GM21367 (cell line): Measurements from ENCODE around the gene IGF2BP1.

Source experiments
- ATAC-seq: cut with Tn5 transposase; IDR thresholded peaks from one replicate; pipeline ENCODE4 v1.9.1; 2021; ENCODE audit not compliant: unreplicated experiment

IGF2BP1 gene

DNA sequence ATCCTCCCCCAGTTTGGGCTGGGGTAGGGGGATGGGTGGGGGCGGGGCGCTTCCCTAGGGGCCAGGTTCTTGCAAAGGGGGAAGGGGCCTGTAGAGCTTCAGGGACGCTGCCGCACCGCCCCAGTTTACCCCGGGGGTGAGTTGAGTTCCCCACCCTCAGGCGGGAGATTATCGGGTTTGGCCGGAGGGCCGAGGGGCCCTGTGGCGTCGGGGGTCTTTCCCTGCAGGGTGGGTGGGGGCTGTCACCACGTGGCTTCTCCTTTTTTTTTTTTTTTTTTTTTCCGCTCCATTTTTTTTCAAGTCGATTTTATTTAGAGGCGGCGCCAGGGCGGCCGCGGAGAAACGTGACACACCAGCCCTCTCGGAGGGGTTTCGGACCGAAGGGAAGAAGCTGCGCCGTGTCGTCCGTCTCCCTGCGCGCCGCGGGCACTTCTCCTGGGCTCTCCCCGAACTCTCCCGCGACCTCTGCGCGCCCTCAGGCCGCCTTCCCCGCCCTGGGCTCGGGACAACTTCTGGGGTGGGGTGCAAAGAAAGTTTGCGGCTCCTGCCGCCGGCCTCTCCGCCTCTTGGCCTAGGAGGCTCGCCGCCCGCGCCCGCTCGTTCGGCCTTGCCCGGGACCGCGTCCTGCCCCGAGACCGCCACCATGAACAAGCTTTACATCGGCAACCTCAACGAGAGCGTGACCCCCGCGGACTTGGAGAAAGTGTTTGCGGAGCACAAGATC, at the start of gene IGF2BP1:
TSS of gene IGF2BP1 (plus strand) at position 283 of the 724 bp plus-strand sequence. CDS start at position 644, 361 bp downstream.
- no peak for ATAC-seq

DNA sequence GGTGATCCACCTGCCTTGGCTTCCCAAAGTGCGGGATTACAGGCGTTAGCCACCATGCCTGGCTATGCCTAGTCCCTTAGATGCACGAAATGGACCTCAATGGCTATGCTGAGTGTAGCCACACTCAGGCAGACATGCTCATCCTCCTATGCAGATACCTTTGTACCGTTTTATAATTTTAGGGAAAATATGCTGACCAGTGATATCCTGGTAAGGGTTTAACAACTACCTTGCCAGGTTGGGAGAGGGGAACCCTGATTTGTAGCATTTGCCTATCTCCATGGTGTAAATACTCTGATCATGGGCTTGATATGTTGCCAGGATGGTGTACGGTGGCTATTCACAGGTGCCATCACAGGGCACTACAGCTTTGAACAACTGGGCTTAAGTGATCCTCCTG, 45.6 kb upstream of the IGF2BP1 start:
- no peak for ATAC-seq

DNA sequence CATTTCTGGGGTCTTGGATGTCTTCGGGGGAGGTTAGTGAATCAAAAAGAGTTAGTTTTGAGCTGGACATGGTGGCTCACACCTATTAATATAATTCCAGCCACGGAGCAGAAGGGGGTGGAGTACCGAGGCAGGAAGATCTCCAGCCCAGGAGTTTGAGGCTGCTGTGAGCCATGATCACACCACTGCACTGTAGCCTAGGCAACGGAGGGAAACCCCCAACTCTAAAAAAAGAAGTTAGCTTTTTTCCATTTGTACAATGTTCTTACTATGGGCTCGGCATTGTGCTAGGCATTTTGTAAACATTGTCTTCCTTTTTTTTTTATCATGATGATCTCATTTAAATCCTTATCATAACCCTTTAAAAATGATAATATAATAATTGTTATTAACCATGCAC, 44.3 kb upstream of the IGF2BP1 start:
- ATAC-seq, result no peak

DNA sequence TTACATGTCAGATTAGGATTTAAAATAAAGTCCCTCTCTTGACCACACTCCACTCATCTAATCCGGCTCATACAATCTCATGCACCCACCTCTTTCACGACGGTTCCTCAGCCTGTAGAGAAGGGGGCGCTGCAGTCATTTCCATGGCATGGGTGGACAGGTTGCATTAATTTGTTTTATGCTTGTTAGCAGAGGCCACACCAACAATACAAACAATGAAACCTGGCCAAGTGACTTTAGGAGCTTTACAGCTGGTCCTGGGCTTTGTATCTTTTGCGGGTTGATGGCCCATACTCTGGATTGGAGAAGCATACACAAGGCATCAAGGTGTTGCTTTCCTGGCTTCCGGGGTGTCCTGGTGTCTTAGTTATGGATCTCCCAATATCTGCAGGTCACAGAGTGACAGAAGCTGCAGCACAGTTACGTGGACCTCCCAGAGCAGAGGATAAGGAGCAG, 42.9 kb upstream of the IGF2BP1 start:
- no peak for ATAC-seq

DNA sequence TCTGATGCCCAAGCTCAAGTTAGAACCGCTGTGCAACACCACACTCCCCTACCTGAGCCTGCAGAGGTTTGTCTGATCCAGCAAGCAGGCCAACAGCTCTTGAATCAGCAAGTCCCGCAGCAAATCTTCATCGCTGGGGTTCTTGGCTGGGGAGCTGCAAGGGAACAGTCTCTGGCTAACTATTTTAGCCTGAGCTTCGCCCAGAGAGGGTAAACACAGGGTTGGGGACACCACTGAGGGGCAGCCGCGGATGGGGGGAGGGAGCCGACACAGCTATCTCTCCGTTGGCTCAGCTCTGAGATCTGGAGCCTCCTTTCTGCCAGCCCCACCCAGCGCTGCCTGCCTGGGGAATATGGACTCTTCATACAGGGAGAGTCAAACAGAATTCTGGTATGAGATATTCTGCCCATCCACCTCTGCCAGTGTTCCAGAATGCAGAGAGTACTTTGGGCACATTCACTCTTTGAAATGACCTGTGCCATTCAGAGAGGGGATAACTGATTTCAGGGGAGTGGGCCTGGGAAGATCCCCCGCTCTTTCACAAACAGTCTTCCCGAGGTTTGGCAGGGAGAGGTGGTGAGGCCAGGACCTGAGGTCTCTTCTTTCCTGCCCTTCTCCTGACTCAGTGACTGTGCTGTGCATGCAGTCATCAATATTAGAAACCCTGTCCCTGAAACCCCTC, 36.2 kb upstream of the IGF2BP1 start:
- ATAC-seq, result no peak

DNA sequence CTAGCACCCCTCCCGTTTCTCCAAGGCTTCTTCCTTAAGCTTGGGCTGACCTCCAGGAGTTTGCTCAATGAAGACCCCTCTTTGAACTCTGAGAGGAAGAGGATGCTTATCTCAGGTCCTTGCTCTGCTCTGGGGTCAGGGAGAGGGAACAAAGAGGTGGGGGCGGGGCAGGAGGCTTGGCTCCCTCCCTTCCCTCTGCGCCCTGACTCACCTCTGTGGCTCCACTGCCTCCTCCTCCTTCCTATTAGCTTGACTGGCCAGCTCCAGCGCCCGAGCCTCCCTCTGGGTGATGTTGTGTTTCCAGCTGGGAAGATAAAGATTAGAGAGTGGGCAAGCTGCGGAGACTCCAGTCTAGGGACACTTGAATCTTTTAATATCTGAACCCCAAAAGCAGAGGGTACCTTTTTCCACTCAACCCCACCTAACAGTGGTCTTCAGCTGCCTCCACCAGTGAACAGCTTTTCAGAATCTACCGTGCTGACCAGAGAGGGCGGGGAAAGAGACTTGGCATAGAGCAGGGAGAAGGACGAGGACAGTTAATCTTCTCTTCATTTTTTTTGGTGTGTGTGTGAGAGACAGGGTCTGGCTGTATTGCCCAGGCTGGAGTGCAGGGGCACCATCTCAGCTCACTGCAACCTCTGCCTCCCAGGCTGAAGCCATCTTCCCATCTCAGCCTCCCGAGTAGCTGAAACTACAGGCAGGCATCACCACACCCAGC, 35.5 kb upstream of the IGF2BP1 start:
- ATAC-seq, result no peak

DNA sequence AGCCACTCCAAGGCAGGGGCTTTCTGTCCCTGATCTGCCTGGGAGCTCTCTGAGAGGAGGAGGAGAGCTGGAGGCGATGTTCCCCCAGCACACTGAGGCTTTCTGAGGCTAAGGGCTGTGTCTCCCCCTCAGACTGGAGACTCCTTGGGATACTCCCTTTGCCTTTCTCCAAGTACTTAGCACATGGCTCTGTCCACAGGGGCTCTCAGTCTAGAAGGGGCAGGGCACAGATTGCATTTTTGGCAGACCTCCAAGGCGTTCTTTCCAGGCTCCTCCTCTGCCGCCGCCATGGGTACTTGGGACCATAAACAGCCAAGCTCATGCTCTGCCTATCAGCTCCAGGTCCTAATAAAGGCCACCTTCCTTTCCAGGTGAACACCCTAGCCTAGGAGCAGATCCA, 27.0 kb upstream of the IGF2BP1 start:
- ATAC-seq, result no peak

DNA sequence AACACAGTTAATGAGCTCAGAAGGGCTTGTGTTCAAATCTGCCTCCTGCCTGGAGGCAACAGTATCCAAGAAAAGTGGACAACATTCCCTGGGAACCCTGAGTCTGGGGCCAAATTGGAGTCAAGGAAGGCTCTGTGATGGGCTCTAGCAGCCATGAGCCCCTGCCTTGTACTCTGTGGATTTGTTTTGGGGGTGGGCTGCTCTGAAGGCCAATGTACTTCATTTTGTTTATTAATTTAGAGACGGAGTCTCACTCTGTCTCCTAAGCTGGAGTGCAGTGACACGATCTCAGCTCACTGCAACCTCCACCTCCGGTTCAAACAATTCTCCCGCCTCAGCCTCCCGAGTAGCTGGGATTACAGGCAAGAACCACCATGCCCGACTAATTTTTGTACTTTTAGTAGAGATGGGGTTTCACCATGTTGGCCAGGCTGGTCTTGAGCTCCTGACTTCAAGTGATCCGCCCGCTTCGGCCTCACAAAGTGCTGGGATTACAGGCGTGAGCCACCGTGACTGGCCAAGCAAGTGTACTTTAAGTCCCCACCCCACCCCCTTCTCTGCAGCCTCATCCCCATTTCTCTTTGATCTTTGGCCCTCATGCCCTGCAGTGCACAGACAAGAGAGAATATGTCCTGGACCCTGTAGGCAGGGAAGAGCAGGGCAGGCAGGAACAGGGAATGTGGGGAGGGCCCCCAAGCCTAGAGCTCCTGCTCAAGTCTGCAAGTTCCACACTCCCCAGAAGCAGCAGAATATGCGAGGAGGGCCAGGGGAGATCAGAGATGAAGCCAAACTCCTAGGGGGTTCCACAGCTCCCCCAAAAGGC, 26.1 kb upstream of the IGF2BP1 start:
- ATAC-seq, result no peak

DNA sequence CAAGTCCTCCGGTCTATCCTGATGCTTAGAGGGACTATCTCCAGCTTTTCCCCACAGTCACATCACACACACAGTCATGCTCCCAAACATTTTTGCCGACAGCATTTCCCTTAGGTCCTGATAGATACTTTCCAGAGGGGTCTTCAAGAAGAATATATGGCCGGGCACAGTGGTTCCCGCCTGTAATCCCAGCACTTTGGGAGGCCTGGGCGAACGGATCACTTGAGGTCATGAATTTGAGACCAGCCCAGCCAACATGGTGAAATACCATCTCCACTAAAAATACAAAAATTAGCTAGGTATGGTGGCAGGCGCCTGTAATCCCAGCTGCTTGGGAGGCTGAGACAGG, 24.5 kb upstream of the IGF2BP1 start:
- no peak for ATAC-seq

DNA sequence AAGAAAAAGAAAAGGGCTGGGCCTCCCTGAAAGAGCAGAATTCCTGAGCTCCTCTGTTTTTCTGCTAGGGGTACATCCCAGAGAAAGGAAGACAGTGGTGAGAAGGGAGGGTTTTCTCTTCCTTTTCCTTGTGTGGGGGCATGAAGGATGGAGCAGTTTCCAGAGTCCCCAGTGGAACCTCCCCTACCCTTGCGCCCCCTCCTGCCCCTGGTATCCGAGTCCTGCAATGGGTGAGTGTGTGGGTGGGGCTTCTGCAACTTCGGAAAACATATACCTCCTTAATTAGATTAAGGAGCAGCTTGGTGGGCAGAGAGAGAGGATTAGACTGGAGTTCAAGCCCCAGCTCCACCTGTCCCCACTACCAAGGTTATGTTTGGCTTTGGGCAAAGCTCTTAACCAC, 23.4 kb upstream of the IGF2BP1 start:
- ATAC-seq, result no peak

DNA sequence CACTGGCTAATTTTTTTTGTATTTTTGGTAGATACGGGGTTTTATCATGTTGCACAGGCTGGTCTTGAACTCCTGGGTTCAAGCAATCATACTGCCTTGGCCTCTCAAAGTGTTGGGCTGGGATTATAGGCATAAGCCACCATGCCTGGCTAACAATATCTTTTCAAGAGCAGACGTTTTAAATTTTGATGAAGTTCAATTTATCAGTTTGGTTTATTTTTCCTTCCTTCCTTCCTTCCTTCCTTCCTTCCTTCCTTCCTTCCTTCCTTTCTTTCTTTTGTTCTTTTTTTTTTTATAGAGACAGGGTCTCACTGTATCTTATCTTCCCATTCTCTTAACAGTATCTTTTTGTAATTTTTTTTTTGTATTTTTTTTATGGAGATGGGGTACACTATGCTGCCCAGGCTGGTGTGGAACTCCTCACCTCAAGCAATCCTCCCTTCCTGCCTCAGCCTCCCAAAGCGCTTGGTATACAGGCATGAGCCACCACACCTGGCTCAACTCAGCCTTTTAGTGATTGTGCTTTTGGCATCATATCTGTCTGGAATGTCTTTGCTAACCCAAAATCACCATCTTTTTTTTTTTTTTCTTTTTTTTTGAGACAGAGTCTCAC, 15.2 kb upstream of the IGF2BP1 start:
- no peak for ATAC-seq

DNA sequence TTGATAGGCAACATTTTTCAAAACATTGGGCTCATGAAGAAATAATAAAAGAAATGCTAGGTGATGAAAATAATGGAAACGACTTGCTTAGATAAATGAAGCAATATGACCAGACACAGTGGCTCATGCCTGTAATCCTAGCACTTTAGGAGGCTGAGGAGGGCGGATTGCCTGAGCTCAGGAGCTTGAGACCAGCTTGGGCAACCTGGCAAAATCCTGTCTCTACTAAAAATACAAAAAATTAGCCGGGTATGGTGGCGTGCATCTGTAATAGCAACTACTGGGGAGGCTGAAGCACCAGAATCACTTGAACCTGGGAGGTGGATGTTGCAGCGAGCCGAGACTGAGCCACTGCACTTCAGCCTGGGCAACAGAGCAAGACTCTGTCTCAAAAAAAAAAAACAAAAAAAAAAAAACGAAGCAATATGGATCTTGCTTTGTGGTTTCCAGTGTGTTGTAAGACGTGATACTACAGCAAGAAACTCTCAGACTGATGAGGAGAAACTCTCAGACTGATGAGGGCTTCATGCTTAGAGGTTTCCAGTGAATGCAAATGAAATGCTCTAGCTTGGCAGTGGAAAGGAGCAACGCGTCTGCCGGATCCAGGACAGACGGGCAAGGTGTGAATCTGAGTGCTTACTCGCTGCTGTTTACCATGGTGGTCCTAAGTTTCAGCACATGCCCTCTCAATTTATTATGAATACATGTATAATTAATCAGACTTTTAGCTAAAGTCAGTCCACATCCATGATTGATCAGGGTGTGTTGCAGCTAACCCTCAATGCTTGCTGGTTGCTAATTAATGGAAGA, 11.5 kb upstream of the IGF2BP1 start:
- ATAC-seq, result no peak

DNA sequence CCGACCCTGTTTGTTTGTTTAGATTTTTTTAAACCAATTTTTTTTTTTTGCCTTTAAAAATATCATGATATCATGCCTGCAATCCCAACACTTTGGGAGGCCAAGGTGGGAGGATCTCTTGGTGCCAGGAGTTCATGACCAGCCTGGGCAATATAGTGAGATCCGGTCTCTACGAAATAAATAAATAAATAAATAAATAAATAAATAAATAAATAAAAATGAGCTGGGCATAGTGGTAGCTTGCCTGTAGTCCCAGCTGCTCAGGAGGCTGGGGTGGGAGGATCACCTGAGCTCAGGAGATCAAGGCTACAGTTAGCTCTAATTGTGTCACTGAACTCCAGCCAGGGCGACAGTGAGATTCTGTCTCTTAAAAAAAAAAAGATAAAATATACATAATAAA, 8.1 kb upstream of the IGF2BP1 start:
- no peak for ATAC-seq

DNA sequence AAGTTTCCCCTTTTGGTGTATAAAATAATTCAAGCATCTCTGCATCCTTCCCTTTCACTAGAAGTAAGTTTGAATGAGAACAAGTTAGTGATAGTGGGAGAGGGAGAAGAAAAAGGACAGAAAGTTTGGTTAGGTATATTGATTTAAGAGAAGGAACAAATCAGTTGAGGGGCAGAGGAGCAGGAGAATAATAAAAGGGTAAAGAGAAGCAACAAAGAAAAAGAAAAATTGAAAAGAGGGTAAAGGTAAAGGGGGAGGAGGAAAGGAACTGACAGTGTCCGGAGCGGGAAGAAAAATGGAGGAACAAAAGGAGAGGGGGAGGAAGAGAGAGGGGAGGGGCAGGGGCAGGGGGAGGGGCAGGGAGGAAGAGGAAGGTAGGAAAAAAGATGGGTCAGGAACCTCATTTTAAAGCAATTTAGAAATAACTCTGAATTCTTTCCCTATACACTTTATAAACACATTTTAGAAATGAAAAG, 6.3 kb upstream of the IGF2BP1 start:
- no peak for ATAC-seq

DNA sequence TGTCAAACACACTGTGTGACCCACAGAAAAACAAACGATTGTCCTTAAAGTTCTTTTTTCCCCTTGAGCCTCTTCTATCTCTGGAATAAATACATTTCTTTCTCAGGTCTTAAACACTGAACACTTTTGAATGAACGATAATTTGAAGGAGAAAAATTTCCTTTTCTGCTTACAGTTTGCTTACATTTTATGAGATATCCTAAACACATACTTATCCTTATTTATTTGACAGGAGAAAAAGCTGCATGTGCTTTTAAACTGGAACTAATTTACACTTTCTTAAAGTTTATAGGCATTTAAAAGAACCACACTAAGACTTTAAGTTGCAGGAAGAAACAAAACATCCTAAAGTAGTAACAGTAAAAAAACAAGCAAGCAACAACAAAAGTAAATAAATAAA, 4.7 kb upstream of the IGF2BP1 start:
- ATAC-seq, result no peak

DNA sequence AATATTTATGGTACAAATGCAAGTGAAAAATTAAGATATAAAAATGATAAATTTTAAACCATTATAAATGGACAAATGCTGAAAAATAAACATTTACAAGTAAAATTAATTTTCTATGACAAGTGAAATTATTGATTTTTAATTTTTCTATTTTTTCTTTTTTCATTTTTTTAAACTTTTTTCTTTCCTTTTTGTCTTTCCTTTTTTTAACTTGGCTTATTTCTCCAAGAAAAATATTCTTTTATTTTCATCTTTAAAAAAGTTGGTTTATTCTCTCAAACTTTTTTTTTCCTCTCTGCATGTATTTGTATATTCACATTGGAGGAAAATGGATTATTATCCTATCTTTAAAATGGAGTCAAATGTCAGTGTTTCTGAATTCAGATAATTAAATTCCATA, 3.9 kb upstream of the IGF2BP1 start:
- no peak for ATAC-seq

DNA sequence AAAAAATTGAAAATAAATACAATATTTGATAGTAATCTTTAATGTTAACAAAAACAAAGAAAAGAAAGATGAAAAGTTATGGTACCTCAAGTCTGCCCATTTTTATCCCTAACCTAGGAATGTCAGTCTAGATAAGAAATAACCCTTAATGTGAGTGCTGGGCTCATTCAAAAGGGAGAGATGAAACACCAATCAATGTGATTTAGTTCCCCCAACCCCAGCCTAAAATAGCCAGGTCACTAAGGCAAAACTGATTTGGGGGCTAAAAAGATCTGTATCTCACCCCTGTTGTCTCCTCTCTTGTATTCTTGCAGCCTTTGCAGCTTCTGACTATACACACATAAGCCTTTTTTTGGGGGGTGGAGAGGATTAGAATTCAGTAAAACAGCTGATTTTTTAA, 3.2 kb upstream of the IGF2BP1 start:
- ATAC-seq, result no peak

DNA sequence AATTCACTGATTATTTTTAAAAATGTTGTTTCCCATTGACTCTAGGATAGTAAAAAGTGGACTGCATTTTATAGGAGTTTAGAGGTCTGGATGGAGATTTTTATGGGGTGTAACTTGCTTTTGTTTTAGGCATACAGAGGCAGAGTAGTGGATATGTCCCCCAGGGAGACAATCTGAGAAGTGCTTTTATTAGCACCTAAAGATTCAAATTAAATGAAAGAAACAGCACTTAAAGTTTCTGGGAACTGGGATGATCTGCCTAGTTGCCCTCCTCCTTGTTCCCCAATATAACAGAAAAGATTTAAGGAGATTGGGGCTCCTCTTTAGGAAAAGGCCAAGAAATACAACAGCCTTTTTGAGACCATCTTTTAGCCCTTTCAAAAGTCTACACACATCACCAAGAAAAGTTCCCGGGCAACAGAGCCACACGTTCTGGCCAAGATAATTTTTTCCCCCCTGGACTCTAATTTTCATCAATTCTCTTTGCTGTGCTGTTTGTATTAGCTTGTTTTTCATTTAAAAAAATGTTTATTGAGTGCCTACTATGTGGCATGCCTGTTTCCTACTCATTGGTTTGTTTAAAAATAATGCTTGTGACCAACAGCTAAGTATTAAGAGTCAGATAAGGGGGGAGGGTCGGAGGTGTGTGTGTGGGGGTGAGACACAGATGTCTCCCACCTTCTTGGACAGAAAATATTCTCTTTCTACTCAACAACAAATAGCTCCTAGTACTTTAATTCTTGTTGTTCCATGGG, 2.5 kb upstream of the IGF2BP1 start:
- no peak for ATAC-seq

DNA sequence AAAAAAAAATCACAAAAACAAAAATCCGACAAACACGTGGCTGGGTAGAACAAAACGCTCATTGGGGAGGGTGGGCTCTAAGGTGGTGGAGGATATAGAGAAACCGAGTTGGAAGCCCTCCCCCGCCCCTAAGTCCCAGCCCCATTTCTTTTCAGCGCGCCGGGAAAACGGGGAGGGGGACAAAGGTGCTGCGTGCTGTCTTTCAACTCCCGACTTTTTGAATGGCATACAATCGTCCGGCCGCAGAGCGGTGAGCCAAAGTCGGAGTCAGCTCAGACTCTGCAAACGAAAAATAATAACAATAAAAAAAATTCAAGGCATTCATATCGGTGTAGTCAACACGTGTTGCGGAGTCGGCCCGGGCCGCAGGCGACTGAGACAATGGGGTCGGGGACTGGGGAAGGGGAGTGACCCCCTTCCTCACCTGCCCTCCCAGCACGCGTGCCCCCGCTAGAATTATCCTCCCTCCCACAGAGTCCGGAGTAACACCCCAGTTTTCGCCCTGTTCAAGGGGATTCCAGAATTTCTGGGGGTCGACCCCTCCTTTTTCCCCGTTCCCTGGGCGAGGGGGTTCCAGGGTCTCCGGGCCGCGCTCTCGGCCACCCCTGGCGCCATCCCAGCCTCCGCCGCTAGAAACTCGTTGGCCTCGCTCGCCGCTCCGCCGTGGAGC, 1.7 kb upstream of the IGF2BP1 start:
- ATAC-seq, result no peak
